GM12864 (cell line): Measurements from ENCODE around the gene MORN4.
"Not testable (repeated sequence)": the region's sequence is repeated elsewhere in the genome, so short reads cannot be mapped to it uniquely, and the experiment has no call there.

ENCODE experiments used
- DNase-seq: peaks from one replicate; pipeline ENCODE4 v3.0.0-alpha.2; 2011; ENCODE audit warnings: low read depth
- H3K4me3 ChIP-seq: 2 replicates; pipeline ENCODE4 v1.5.1; 2011; ENCODE audit warnings: mild to moderate bottlenecking, low read depth, low read length, control low read depth
- CTCF ChIP-seq: IDR thresholded peaks from 2 replicates; pipeline ENCODE4 v1.5.1; 2011; ENCODE audit warnings: low read depth, mild to moderate bottlenecking, moderate library complexity, low read length, control low read depth, inconsistent platforms; ENCODE audit errors: missing control alignments

MORN4 gene

GRCh38 chr10:97650726-97651125 is 17.4 kb upstream of the MORN4 start:
- DNase-seq, result no peak
- no peak overlapping the region for H3K4me3 ChIP-seq
- TF ChIP-seq CTCF, result no peak

- DNase-seq, H3K4me3 ChIP-seq: not testable (repeated sequence)
Measured at GRCh38 chr10:97649405-97649750, 16.1 kb upstream of the MORN4 start.

- DNase-seq, result no peak
- no peak for TF ChIP-seq CTCF
- H3K4me3 ChIP-seq, result no peak overlapping the region; the same call in 1 of the 2 replicates
Measured at GRCh38 chr10:97648562-97649404, 15.5 kb upstream of the MORN4 start.

GRCh38 chr10:97647556-97647955 is 14.3 kb upstream of the MORN4 start:
- TF ChIP-seq CTCF, result no peak
- DNase-seq, result no peak

GRCh38 chr10:97644936-97645335 is 11.6 kb upstream of the MORN4 start:
- H3K4me3 ChIP-seq, result no peak overlapping the region
- no peak for TF ChIP-seq CTCF
- no peak for DNase-seq

More at GRCh38 chr10:97647556-97647955, 14.3 kb upstream of the MORN4 start:
- H3K4me3 ChIP-seq, result no peak overlapping the region

GRCh38 chr10:97643441-97643985 is 10.2 kb upstream of the MORN4 start:
- H3K4me3 ChIP-seq, result no peak overlapping the region
- no peak for TF ChIP-seq CTCF
- DNase-seq, result no peak

GRCh38 chr10:97642471-97643159 is 9.3 kb upstream of the MORN4 start:
- DNase-seq, H3K4me3 ChIP-seq: not testable (repeated sequence)
